NCI-H460 (cell line): Measurements from ENCODE around the gene CHERP. TPM values are rescaled to one million over a fixed set of nuclear protein-coding genes. Genes with fewer than 3 reads are reported as not detected.
"Not testable (repeated sequence)": the region's sequence is repeated elsewhere in the genome, so short reads cannot be mapped to it uniquely, and the experiment has no call there.

Experiments used
- DNase-seq: peaks from one replicate; pipeline ENCODE4 v3.0.0-alpha.2; 2016; ENCODE audit warnings: low read depth; ENCODE audit errors: extremely low read depth
- total RNA-seq: library from RNA; depleted of rRNA; stranded (reverse); fragments of >200 nt; shearing (Covaris generic); gene quantifications from 2 replicates; pipeline ENCODE4 v1.2.3, GENCODE V29; 2014

CHERP gene
- total RNA-seq, 1 experiment from 2014 or later = 5.9 TPM

- no peak for DNase-seq
Observed at GRCh38 chr19:16520986-16521624, 21.1 kb downstream of the CHERP start.

DNA sequence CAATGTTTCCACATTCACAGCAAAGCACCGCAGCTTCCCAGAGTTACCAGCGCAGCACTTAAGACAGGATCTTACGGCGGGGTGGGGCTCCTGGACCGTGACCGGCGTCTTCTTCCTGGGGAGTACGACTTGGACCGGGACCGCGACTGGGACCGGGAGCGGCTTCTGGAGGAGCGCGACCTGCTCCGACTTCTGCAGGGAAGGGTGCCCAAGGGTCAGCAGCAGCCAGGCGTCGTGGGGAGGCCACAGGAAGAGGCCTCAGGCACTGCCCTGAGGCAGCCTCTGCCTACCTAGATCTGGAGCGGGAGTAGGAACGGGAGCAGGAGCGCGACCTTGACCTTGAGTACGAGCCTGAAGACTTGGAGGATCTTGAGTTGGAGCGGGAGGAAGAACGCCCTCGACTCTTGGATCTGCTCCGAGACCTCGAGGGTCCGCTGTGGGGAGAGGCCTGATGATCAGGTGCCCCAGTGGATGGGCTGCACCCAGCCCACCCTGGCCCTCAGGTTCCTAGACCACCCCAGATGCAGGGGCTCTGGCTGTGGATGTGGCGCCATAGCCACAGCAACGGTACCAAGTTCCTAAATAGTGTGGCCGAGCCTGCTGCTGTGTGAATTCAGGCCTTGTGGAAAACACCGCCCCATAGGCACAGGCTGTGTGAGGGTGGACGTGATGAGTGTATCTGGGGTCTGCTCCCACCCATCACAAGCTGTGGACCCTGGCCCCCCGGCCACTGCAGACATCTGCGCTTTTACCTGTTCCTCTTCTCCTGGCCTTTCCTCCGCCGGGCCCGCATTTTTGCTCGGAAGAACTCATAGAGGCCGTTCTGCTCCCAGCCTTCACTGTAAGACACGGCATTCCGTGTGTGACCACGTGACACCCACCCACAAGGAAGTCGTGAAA is 21.9 kb downstream of the CHERP start:
- DNase-seq = no peak

GRCh38 chr19:16519230-16519687 is 23.0 kb downstream of the CHERP start:
- DNase-seq = no peak

DNA sequence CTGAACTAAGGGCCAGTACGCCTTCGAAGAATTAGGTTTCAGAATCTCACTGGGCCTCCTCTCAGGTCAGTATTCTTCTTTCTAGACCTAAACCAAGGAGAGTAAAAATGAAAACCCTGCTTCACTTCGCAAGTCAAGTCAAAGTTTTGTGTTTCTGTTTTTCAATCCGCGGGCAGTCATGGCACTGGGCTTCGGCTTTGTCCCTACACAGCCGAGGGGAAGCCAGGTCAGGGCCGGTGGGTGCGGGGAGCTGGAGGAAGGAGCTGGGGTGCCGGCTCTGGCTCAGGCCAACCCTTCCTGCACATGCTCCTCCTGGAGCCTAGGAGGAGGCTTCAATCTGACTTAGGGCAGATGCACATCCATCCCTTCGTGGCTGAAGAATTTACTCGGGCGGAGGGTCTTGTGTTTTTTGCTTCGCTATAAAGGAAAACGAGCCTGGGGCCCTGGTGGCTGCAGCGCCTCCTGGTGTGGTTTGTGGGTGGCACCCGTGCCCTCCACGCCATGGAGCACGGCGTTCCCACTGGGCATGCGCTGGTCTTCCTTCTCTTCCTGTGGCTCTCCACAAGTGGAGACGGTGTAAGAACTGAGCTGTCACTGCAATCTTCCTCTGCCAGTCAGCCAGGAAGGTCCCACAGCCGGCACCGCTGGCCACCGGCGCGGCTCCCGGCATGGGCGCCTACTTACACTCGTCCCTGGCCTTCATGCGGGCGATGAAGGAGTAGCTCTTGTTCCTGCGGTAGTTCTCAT is 23.6 kb downstream of the CHERP start:
- DNase-seq = no peak

- DNase-seq = no peak
Observed at GRCh38 chr19:16518061-16518460, 24.2 kb downstream of the CHERP start.

GRCh38 chr19:16516923-16517610 is 25.2 kb downstream of the CHERP start:
- no peak for DNase-seq

- DNase-seq = no peak
Observed at GRCh38 chr19:16516381-16516780, 25.9 kb downstream of the CHERP start.

DNA sequence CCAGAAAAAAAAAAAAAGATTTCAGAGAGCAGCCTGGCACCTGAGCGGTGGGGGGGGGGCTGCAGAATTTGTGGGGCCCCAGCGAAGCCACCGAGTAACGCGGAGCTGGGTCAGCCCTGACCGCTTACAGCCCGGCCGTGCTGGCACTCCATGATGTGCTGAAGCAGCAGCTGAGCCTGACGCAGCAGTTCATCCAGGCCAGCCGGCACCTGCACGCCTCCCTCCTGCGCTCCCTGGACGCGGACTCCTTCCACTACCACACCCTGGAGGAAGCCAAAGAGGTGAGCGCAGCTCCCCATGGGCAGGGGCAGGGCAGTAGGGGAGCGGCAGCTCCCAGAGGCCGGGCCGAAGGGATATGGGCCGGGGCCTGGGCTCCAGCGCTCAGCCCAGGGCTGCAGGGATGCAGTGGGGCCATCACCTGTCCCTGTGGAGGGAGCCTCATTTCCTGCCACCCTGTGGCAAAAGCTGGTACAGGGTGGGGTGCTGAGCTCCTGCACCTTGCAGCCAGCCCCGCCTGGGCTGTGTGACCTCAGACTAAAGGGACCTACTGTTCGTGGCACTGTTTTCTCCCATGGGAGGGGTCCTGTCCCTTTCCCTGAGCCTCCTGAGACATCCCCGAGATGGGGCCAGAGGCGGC is 27.7 kb downstream of the CHERP start:
- DNase-seq = no peak

- not testable (repeated sequence) for DNase-seq
Observed at GRCh38 chr19:16512611-16513010, 29.6 kb downstream of the CHERP start.

DNA sequence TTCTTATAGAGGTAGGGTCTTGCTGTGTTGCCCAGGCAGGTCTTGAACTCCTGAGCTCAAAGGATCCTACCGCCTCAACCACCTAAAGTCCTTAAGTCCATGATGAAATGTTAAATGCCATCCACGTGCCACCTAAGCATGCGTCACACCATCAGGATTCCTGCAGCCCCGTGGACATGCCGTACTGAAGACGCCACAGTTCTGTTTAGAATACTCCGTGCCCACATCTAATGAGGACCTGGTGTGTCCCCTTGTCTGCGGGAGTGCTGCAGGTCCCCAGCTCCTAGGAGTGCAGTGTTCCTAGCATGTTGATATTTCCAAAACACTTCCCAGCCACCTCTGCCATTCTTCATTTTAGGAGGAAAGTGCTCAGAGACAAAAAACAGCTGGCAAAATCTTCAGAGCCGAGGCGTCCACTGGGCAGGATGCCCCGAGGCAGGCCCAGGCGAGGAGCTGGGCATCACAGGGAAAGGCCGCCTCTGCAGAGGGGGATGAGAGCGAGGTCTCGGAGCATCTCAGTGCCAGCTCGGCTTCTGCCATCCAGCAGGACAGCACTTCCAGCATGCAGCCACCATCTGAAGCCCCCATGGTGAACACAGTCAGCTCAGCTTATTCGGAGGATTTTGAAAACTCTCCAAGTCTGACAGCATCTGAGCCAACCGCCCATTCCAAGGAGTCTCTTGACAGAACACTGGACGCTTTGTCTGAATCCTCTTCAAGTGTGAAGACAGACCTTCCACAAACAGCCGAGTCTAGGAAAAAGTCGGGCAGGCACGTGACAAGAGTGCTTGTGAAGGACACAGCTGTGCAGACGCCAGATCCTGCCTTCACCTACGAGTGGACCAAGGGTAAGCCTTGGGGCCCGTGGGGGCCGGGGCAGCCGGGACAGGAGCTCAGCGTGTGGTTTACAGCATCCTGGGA is 32.8 kb downstream of the CHERP start:
- DNase-seq = no peak

- DNase-seq = no peak
Observed at GRCh38 chr19:16508546-16508945, 33.7 kb downstream of the CHERP start.

DNA sequence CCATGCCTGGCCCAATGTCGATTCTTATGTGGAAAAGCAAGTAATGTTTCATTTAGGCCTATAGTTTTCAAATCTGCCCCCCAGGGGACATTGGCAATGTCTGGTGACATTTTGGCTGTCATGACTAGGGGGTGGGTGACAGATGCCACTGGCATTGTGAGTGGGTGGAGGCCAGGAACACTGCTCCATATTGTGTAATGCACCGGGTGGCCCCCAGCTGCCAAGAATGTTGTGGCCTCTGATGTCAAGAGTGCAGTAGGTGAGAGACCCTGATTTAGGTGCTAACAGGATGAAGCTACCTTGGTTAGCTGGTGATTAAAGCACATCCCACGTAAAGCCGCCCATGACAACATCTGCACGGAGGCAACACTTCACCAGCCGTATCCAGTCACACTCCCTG is 35.3 kb downstream of the CHERP start:
- no peak for DNase-seq

DNA sequence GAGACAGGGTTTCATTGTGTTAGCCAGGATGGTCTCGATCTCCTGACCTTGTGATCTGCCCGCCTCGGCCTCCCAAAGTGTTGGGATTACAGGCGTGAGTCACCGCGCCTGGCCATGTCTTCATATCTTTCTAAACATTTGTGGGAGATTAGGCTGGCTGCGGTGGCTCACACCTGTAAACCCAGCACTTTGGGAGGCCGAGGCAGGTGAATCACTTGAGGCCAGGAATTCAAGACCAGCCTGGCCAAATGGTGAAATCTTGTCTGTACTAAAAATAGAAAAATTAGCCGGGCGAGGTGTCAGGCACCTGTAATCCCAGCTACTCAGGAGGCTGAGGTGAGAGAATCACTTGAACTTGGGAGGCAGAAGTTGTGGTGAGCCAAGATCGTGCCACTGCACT is 36.1 kb downstream of the CHERP start:
- not testable (repeated sequence) for DNase-seq

DNA sequence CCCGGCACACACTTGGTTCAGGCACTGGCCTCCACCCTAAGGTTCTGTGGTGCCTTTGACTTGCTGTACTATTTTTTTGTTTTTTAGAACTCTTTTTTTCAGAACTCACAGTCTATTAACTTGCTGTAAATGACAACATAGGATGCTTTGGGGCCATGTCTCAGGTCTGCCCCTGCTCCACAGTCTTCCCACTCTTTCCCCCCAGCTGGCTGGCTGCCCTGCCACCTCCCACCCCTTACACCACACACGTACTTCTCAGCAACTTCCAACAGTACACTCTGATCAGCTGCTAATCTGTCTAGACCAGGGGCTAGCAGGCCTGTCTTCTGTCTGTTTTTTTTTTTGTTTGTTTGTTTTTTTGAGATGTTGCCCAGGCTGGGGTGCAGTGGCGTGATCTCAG is 38.0 kb downstream of the CHERP start:
- no peak for DNase-seq

GRCh38 chr19:16497837-16498236 is 44.4 kb downstream of the CHERP start:
- no peak for DNase-seq

DNA sequence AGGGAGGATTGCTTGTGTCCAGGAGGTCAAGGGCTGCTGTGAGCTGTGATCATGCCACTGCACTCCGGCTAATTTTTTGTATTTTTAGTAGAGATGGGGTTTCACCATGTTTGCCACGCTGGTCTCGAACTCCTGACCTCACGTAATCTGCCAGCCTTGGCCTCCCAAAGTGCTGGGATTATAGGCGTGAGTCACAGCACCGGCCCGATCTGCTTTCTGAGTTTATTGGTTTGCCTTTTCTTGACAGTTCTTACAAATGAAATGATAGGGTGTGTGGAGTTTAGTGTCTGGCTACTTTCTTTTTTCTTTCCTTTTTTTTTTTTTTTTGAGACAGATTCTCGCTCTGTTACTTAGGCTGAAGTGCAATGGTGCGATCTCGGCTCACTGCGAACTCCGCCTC is 45.2 kb downstream of the CHERP start:
- no peak for DNase-seq

DNA sequence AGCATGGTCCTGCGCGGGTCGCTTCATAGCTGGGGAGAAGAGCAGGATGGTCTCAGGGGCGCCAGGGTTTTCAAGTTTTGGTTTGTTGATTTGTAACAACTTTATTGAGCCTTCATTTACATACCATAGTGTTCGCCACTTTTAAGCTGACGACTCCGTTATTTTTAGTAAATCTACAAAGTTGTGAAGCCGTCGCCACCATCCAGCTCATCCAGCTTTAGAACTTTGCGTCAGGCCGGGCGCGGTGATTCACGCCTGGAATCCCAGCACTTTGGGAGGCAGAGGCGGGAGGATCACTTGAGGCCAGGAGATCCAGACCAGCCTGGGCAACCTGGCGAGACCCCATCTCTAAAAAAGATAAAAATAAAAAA is 45.6 kb downstream of the CHERP start:
- peak; percentile 9 for DNase-seq

- peak; percentile 95 for DNase-seq
Observed at GRCh38 chr19:16495982-16496612, 46.1 kb downstream of the CHERP start, which contains the start of the genes C19orf44 and CALR3. C19orf44 (plus strand) TSS chr19:16496394; CDS start chr19:16500793, 4,399 bp downstream. CALR3 (minus strand) TSS chr19:16496167; CDS start chr19:16496129, 38 bp downstream.
